ENCODE results near the gene ARIH2. TPM values are rescaled to one million over a fixed set of nuclear protein-coding genes. Genes with fewer than 3 reads are reported as not detected.
"Not testable (repeated sequence)": the region's sequence is repeated elsewhere in the genome, so short reads cannot be mapped to it uniquely, and the experiment has no call there.

The ARIH2 gene
- total RNA-seq, 4 donors from 2014 or later = 118 to 176 (median 143) TPM

- in situ Hi-C loops (cut with MboI; ENCODE audit: low sequenced_read_pairs in 4 of 4) = no loop called here
- TF ChIP-seq POLR2A (IDR thresholded peaks at IDR 0.05) (no peak), CTCF (IDR thresholded peaks at IDR 0.05 in 4 of 5, conservative IDR thresholded peaks at IDR 0.05 in 1 of 5) (no peak)
- no peaks in the 10 kb centered on the region for H3K27me3 ChIP-seq
- peak overlapping the region; percentile 83 to 92 (median 86) for H3K27ac ChIP-seq
- no peak for DNase-seq
- peaks cover 13 to 21% of the 10 kb centered on the region in 2 donors for H3K4me1 ChIP-seq
- H3K9me3 ChIP-seq = no peaks in the 10 kb centered on the region
- H3K4me3 ChIP-seq = peak overlapping the region; percentile 72 to 92 (median 84)
- intact Hi-C loops (cut with DNase I; ENCODE audit: low total_unique reads) = loop anchor here (1.0 kb wide), 2 partner anchors 21 to 50 kb away; partner anchors contain the start of genes ARIH2 and PRKAR2A
- peak; percentile 14 to 21 for ATAC-seq
- H3K36me3 ChIP-seq = no peaks in the 10 kb centered on the region
Observed at GRCh38 chr3:48897460-48898376, 20.9 kb upstream of the ARIH2 start.

- in situ Hi-C loops (cut with MboI; ENCODE audit: low sequenced_read_pairs in 4 of 4) = no loop called here
- peak within 1 kb of the TSS; percentile 83 to 92 (median 86) for H3K27ac ChIP-seq
- no peaks in the 10 kb centered on the region for H3K27me3 ChIP-seq
- no peaks in the 10 kb centered on the region for H3K36me3 ChIP-seq
- no peaks in the 10 kb centered on the region for H3K9me3 ChIP-seq
- peak in 1 of 2 donors; percentile 69 for TF ChIP-seq POLR2A (IDR thresholded peaks at IDR 0.05)
- TF ChIP-seq CTCF (IDR thresholded peaks at IDR 0.05 in 4 of 5, conservative IDR thresholded peaks at IDR 0.05 in 1 of 5) = peak in 2 of 5 experiments; percentile 16 to 19
- H3K4me3 ChIP-seq = peak within 1 kb of the TSS; percentile 72 to 92 (median 84)
- ATAC-seq = peak; percentile 94 to 95
- DNase-seq = peak; percentile 68 to 92
- intact Hi-C loops (cut with DNase I; ENCODE audit: low total_unique reads) = loop anchor here (1.0 kb wide), 2 partner anchors 20 to 51 kb away; partner anchors contain the start of genes ARIH2 and PRKAR2A
- H3K4me1 ChIP-seq = peaks cover 13 to 21% of the 10 kb centered on the region in 2 donors
Observed at GRCh38 chr3:48898383-48899234, 20.0 kb upstream of the ARIH2 start, which contains the start of gene SLC25A20. Gene SLC25A20 (minus strand): TSS chr3:48898882. CDS start chr3:48898794, 88 bp downstream.

DNA sequence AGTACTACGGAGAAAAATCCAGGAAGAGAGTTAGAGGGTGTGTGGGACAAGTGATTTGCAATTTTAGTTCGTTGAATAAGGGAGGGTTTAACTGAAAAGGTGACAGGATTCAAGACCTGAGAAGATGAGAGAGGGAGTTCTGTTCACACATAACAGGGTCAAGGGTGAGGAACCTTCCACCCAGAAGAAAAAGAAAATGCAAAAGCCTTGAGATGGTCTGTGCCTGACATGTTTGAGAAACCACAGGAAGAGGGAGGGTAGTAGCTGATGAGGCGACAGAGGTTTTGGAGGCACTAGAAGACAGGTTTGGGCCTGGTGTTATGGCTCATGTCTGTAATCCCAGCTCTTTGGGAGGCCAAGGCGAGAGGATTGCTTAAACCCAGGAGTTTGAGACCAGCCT lies 19.4 kb upstream of the ARIH2 start:
- Histone ChIP-seq H3K4me3 (peak overlapping the region in 3 of 4 donors; percentile 78 to 92 (median 91)), H3K36me3 (no peaks in the 10 kb centered on the region), H3K27me3 (no peaks in the 10 kb centered on the region), H3K27ac (peak overlapping the region; percentile 83 to 92 (median 86)), H3K9me3 (no peaks in the 10 kb centered on the region), H3K4me1 (peaks cover 13 to 21% of the 10 kb centered on the region in 2 donors)
- ATAC-seq (no peak), DNase-seq (no peak)
- in situ Hi-C loops (cut with MboI; ENCODE audit: low sequenced_read_pairs in 4 of 4) = no loop called here
- no peak for TF ChIP-seq POLR2A (IDR thresholded peaks at IDR 0.05)
- intact Hi-C loops (cut with DNase I; ENCODE audit: low total_unique reads) = no loop called here

DNA sequence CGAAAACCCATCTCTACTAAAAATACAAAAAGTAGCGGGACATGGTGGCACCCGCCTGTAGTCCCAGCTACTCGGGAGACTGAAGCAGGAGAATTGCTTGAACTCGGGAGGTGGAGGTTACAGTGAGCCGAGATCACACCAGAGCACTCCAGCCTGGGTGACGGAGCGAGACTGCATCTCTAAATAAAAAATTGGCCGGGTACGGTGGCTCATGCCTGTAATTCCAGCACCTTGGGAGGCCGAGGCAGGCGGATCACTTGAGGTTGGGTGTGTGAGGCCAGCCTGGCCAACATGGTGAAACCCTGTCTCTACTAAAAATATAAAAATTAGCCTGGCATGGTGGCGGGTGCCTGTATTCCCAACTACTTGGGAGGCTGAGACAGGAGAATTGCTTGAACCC lies 11.6 kb upstream of the ARIH2 start:
- H3K27me3 ChIP-seq; intact Hi-C loops (cut with DNase I; ENCODE audit: low total_unique reads); H3K4me1 ChIP-seq; in situ Hi-C loops (cut with MboI; ENCODE audit: low sequenced_read_pairs in 4 of 4); H3K4me3 ChIP-seq; DNase-seq; H3K9me3 ChIP-seq; H3K36me3 ChIP-seq; H3K27ac ChIP-seq; ATAC-seq: not testable (repeated sequence)

GRCh38 chr3:48915296-48915695 lies 3.3 kb upstream of the ARIH2 start:
- Histone ChIP-seq H3K27me3 (no peaks in the 10 kb centered on the region), H3K4me3 (no peak overlapping the region), H3K4me1 (peaks cover 13 to 17% of the 10 kb centered on the region in 2 donors), H3K27ac (no peak overlapping the region), H3K9me3 (no peaks in the 10 kb centered on the region), H3K36me3 (no peaks in the 10 kb centered on the region)
- no peak for TF ChIP-seq POLR2A (IDR thresholded peaks at IDR 0.05)
- no peak for TF ChIP-seq CTCF (IDR thresholded peaks at IDR 0.05 in 4 of 5, conservative IDR thresholded peaks at IDR 0.05 in 1 of 5)
- intact Hi-C loops (cut with DNase I; ENCODE audit: low total_unique reads) = loop anchor here (5.0 kb wide), 2 partner anchors 68 to 178 kb away; partner anchors contain the start of gene PRKAR2A
- ATAC-seq = no peak
- no peak for DNase-seq
- in situ Hi-C loops (cut with MboI; ENCODE audit: low sequenced_read_pairs in 4 of 4) = no loop called here

Measured in gastrocnemius medialis (tissue), 4 donors.